Astrocyte (in vitro differentiated cells and primary cell): ENCODE measurements around the gene GPA33.

ENCODE experiments used
- EZH2 ChIP-seq: IDR thresholded peaks from 2 replicates; pipeline ENCODE4 v1.6.1; 2012; ENCODE audit warnings: mild to moderate bottlenecking, low read length, inconsistent platforms; ENCODE audit not compliant: insufficient read depth
- TF ChIP-seq, protein P1 (sequence below): IDR thresholded peaks from 2 replicates; pipeline ENCODE4 v1.5.1; 2011; ENCODE audit warnings: low read depth, mild to moderate bottlenecking, inconsistent platforms, low read length, moderate library complexity; ENCODE audit not compliant: insufficient read depth

DNA sequence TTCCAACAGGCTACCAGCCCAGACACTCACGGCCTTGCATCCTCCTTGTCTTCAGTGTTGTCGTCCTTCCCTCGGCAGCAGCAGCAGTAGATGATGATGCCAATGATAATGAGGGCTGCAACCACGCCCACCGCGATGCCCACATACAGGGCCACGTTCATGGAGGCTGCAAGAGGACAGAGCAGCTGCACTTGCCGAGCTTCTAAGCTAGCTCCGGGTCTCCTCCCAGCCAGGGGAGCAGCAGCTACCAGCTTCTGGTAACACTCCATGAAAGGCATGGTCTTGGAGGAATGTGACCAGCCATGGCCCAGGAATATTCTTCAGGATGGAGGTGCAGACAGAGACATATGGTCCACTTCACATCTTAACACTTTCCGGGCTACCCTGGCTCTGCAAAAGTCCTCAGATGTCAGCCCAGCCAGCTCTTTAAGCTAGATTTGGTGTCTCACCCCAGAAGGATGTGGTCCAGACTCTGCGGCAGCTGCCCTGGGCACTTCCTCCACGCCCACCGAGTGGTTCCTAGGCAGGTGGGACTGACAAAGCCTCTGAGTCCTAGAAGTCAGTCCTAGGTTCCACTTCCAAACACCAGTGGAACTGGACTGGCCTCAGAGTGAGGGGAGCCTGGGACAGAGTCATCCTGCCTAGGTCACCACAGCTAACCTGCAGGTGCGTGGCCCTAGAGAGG is 35.1 kb downstream of the GPA33 start:
- TF ChIP-seq, protein P1, sequence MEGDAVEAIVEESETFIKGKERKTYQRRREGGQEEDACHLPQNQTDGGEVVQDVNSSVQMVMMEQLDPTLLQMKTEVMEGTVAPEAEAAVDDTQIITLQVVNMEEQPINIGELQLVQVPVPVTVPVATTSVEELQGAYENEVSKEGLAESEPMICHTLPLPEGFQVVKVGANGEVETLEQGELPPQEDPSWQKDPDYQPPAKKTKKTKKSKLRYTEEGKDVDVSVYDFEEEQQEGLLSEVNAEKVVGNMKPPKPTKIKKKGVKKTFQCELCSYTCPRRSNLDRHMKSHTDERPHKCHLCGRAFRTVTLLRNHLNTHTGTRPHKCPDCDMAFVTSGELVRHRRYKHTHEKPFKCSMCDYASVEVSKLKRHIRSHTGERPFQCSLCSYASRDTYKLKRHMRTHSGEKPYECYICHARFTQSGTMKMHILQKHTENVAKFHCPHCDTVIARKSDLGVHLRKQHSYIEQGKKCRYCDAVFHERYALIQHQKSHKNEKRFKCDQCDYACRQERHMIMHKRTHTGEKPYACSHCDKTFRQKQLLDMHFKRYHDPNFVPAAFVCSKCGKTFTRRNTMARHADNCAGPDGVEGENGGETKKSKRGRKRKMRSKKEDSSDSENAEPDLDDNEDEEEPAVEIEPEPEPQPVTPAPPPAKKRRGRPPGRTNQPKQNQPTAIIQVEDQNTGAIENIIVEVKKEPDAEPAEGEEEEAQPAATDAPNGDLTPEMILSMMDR: no peak
- TF ChIP-seq EZH2: no peak
